GM03348 (cell line): Measurements from ENCODE around the gene ARHGAP21.

Experiments used
- DNase-seq: peaks from one replicate; pipeline ENCODE4 v3.0.0; 2012; ENCODE audit warnings: low spot score

The ARHGAP21 gene

GRCh38 chr10:24574161-24574560, 149.5 kb downstream of the ARHGAP21 start:
- no peak for DNase-seq

GRCh38 chr10:24571870-24572450, 151.7 kb downstream of the ARHGAP21 start:
- DNase-seq = no peak

GRCh38 chr10:24570658-24571426, 152.8 kb downstream of the ARHGAP21 start:
- DNase-seq = no peak

GRCh38 chr10:24569828-24570657, 153.6 kb downstream of the ARHGAP21 start:
- no peak for DNase-seq

GRCh38 chr10:24569330-24569796, 154.3 kb downstream of the ARHGAP21 start:
- no peak for DNase-seq

- no peak for DNase-seq
Measured at GRCh38 chr10:24568042-24568441, 155.6 kb downstream of the ARHGAP21 start.

GRCh38 chr10:24561453-24561852, 162.2 kb downstream of the ARHGAP21 start:
- no peak for DNase-seq

GRCh38 chr10:24556750-24557742, 166.6 kb downstream of the ARHGAP21 start:
- DNase-seq = peak; percentile 79

GRCh38 chr10:24556126-24556749, 167.4 kb downstream of the ARHGAP21 start:
- DNase-seq = no peak

- DNase-seq = no peak
Measured at GRCh38 chr10:24554036-24554435, 169.7 kb downstream of the ARHGAP21 start.

- no peak for DNase-seq
Measured at GRCh38 chr10:24553051-24553612, 170.6 kb downstream of the ARHGAP21 start.

GRCh38 chr10:24552346-24553016, 171.2 kb downstream of the ARHGAP21 start:
- DNase-seq = peak; percentile 21

GRCh38 chr10:24551161-24551560, 172.5 kb downstream of the ARHGAP21 start:
- DNase-seq = no peak

- no peak for DNase-seq
Measured at GRCh38 chr10:24550680-24551079, 173.0 kb downstream of the ARHGAP21 start.

GRCh38 chr10:24545585-24545984, 178.1 kb downstream of the ARHGAP21 start:
- no peak for DNase-seq

GRCh38 chr10:24544776-24545175, 178.9 kb downstream of the ARHGAP21 start:
- DNase-seq = no peak

GRCh38 chr10:24542314-24543270, 181.1 kb downstream of the ARHGAP21 start:
- no peak for DNase-seq

GRCh38 chr10:24541239-24541753, 182.4 kb downstream of the ARHGAP21 start:
- no peak for DNase-seq

GRCh38 chr10:24536636-24537035, 187.1 kb downstream of the ARHGAP21 start:
- no peak for DNase-seq
